ENCODE data around the gene CDHR2.

CDHR2 gene

GRCh38 chr5:176529741-176530141, 19.4 kb upstream of the CDHR2 start:
- DNase-seq (ENCODE audit: low read depth in 3 of 3): no peak

- no peak for DNase-seq (ENCODE audit: low read depth in 3 of 3)
Measured at GRCh38 chr5:176530393-176530982, 18.7 kb upstream of the CDHR2 start.

- no peak for DNase-seq (ENCODE audit: low read depth in 3 of 3)
Measured at GRCh38 chr5:176530983-176531901, 17.9 kb upstream of the CDHR2 start.

GRCh38 chr5:176531902-176532493, 17.1 kb upstream of the CDHR2 start:
- DNase-seq (ENCODE audit: low read depth in 3 of 3): no peak

- DNase-seq (ENCODE audit: low read depth in 3 of 3): no peak
Measured at GRCh38 chr5:176532795-176533194, 16.3 kb upstream of the CDHR2 start.

GRCh38 chr5:176533390-176533789, 15.8 kb upstream of the CDHR2 start:
- DNase-seq (ENCODE audit: low read depth in 3 of 3): no peak

GRCh38 chr5:176533894-176534611, 15.1 kb upstream of the CDHR2 start:
- no peak for DNase-seq (ENCODE audit: low read depth in 3 of 3)

- DNase-seq (ENCODE audit: low read depth in 3 of 3): no peak
Measured at GRCh38 chr5:176534640-176535039, 14.5 kb upstream of the CDHR2 start.

GRCh38 chr5:176535101-176535663, 14.0 kb upstream of the CDHR2 start:
- no peak for DNase-seq (ENCODE audit: low read depth in 3 of 3)

- no peak for DNase-seq (ENCODE audit: low read depth in 3 of 3)
Measured at GRCh38 chr5:176535664-176536131, 13.4 kb upstream of the CDHR2 start.

- DNase-seq (ENCODE audit: low read depth in 3 of 3): no peak
Measured at GRCh38 chr5:176536132-176536901, 12.8 kb upstream of the CDHR2 start.

- DNase-seq (ENCODE audit: low read depth in 3 of 3): peak; percentile 95 to 98 (median 95)
Measured at GRCh38 chr5:176536902-176537553, 12.1 kb upstream of the CDHR2 start, which contains the start of gene RNF44. Gene RNF44 (minus strand): TSS chr5:176537402. CDS start chr5:176532472, 4,930 bp downstream.

GRCh38 chr5:176537554-176538229, 11.4 kb upstream of the CDHR2 start:
- peak; percentile 91 to 97 (median 92) for DNase-seq (ENCODE audit: low read depth in 3 of 3)

GRCh38 chr5:176538230-176538988, 10.7 kb upstream of the CDHR2 start:
- no peak for DNase-seq (ENCODE audit: low read depth in 3 of 3)

- no peak for DNase-seq (ENCODE audit: low read depth in 3 of 3)
Measured at GRCh38 chr5:176538989-176539384, 10.2 kb upstream of the CDHR2 start.

- no peak for DNase-seq (ENCODE audit: low read depth in 3 of 3)
Measured at GRCh38 chr5:176540476-176540899, 8.7 kb upstream of the CDHR2 start.

GRCh38 chr5:176540956-176541337, 8.2 kb upstream of the CDHR2 start:
- DNase-seq (ENCODE audit: low read depth in 3 of 3): no peak

- DNase-seq (ENCODE audit: low read depth in 3 of 3): no peak
Measured at GRCh38 chr5:176541338-176542134, 7.6 kb upstream of the CDHR2 start.
